Fibroblast of upper back skin (primary cell): ENCODE results near the gene ORC4.

ENCODE experiments used
- DNase-seq: peaks from one replicate; pipeline ENCODE4 v3.0.0-alpha.2; 2013

ORC4 gene

DNA sequence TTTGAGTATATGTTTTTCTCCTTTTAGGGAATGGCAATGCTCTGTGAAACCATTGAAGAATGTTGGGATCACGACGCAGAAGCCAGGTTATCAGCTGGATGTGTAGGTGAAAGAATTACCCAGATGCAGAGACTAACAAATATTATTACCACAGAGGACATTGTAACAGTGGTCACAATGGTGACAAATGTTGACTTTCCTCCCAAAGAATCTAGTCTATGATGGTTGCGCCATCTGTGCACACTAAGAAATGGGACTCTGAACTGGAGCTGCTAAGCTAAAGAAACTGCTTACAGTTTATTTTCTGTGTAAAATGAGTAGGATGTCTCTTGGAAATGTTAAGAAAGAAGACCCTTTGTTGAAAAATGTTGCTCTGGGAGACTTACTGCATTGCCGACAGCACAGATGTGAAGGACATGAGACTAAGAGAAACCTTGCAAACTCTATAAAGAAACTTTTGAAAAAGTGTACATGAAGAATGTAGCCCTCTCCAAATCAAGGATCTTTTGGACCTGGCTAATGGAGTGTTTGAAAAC lies 93.4 kb downstream of the ORC4 start:
- DNase-seq: no peak

- peak; percentile 12 for DNase-seq
These were observed 94.7 kb downstream of the ORC4 start for GRCh38 chr2:147925886-147926285.

DNA sequence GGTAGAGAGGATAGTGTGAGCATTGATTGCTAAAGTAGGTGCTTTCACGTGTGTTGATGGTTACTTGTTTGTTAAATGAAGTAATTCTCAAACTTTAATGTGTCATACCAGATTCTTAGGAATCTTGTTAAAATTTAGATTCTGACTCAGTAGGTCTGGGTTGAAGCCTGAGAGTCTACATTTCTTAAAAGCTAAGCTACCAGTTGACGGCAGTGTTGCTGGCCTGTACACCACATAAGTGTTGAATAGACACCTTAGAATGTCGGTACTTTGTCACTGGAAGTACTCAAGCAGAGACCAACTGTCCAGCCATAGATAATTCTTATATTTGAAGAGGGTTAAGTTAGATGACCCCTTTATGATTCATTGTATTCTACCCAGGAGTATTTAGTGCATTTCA lies 95.9 kb downstream of the ORC4 start:
- no peak for DNase-seq

- DNase-seq: no peak
These were observed 96.7 kb downstream of the ORC4 start for GRCh38 chr2:147923846-147924245.

GRCh38 chr2:147917161-147917560 lies 103.4 kb downstream of the ORC4 start:
- no peak for DNase-seq

DNA sequence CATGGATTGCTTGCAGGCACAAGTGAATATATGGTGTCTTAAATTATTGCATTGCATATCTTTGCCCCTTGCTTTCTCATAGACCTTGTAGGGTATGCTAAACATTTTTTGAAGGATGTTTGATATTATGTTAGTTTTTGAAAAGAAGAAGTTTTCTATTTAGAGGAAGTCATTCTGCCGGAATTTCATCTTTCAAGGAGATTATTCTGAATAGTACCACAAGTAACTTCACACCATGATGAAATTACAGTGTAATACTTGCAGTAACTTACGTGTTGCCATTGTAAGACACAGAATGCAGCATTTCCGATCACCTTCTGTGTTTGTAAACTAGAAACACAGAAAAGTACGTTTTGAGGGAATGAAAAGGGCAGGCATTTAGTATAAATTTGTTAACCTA lies 103.8 kb downstream of the ORC4 start:
- no peak for DNase-seq

GRCh38 chr2:147916067-147916466 lies 104.5 kb downstream of the ORC4 start:
- no peak for DNase-seq

DNA sequence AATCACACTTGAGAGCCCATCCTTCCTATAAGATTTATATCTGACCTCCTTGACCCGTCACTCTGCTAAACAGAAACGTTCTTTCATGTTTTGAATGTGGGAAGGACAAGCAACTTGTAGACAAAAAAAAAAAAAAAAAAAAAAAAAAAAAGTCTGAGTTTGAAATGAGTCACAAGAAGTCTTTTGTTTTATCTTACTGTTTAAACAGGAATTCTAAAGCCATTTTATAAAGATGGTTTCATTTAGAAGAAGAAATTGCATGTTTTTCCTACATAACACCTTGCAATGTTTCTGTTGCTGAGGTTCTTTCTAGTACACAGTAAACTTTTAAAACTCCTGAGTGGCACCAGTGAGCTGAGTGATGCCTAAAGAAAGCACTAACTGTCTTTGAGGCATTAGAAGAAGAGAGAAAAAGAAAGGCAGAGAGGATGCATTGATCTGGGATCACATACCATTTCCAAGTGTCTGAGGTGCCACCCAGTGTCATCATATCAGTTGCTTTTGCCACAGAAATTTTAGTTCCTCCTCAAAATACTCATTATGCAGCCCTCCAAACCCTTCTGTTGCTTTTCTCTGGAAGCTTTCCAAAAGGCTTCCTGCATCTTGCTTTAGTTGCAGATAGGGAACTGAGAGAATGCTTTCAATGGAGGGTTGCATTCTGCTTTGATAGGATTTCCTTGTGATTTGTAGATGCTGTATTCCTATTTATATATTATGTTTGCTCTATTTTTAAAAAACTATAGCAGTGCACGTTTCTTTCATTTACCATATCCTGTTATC lies 106.6 kb downstream of the ORC4 start:
- DNase-seq: peak; percentile 6

DNA sequence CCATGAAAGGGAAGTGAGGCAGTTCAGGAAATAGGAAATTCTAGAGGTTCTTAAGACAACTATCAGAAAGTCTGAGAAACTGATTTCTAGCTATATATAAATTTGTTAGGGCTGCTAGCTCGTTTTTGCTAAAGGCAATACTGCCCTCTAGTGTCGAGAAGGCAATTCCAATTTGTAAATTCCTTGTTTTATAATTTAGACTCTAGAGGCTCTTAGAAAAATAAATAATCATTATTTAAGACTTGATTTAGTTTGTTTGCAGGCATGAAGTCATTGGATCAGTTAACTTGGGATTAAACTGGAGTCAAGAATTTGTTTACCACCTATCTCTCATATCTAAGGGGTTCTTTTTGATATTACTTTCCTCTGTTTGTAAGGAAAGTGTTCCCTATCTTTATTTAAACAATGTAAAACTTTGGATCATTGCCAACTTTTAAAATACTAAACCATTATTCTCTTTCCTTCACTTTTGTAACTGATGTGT lies 109.5 kb downstream of the ORC4 start:
- DNase-seq: peak; percentile 68

GRCh38 chr2:147909178-147909577 lies 111.4 kb downstream of the ORC4 start:
- DNase-seq: no peak

- DNase-seq: no peak
These were observed 116.5 kb downstream of the ORC4 start for GRCh38 chr2:147904051-147904450.

GRCh38 chr2:147888680-147889079 lies 131.9 kb downstream of the ORC4 start:
- DNase-seq: no peak

DNA sequence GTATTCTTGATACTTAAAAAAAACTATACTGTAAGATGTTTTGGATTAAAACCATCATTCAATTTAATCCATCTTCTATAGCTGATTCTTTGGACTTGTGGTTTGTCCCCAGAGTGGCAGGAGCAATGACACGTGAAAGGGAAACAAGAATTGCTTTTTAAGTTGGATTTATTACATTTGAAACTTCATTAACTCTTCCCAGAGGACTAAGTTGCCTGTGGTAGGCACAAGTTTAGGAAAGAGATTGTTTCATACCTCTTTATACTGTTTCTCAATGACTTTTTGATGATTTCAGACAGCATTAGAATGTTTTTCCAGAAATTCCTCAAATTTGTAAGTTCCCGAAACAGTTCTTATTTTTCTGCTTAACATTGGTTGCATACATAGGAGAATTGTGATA lies 134.4 kb downstream of the ORC4 start:
- DNase-seq: no peak

GRCh38 chr2:147884830-147885229 lies 135.7 kb downstream of the ORC4 start:
- no peak for DNase-seq

GRCh38 chr2:147882631-147883030 lies 137.9 kb downstream of the ORC4 start:
- DNase-seq: no peak
